Measurements from ENCODE around the gene PLD2.
"Not testable (repeated sequence)": the region's sequence is repeated elsewhere in the genome, so short reads cannot be mapped to it uniquely, and the experiment has no call there.

PLD2 gene

GRCh38 chr17:4858068-4858881 is 51.3 kb downstream of the PLD2 start:
- no peak for DNase-seq

GRCh38 chr17:4858882-4859260 is 51.9 kb downstream of the PLD2 start:
- DNase-seq, result no peak

- DNase-seq, result no peak
These were observed 53.1 kb downstream of the PLD2 start for GRCh38 chr17:4859816-4860625.

DNA sequence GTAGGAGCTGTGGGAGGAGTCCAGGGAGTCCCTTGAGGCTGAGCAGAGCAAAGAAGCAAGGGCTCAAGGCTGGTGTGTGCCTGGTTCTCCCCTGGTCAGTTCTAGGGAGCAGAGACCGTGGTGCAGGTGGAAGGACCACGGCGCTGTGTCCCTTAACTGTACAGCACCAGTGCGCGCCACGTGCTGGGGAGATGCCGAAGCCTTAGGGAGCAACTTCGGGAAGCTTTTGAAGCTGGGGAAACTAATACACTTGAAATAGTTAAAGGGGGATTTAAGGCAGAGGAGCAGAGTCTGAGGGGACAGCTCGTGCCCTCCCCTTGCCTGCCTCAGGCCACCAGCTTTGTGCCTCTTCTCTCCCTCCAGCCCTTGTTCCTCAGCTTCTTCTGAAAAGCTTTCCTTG is 53.7 kb downstream of the PLD2 start:
- DNase-seq, result no peak

DNA sequence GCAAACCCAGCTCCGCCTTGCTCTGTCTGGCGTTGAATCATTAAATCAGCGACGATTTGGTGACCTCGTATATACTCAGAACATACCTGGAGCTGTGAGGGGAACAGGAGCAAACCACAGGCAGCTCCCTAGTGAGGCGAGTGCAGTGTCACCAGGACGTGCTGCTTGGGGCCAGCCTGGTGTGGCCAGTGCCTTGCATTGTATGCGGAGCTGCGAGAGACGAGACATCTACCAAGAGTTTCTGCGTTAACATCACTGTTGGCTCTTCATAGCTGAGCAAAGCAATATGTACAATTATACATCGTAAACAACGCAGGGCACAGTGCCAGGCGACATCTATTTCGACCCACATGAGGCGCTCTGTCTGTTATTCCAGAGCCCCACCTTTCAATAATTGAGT is 54.1 kb downstream of the PLD2 start:
- no peak for DNase-seq

- no peak for DNase-seq
These were observed 55.8 kb downstream of the PLD2 start for GRCh38 chr17:4862720-4863119.

DNA sequence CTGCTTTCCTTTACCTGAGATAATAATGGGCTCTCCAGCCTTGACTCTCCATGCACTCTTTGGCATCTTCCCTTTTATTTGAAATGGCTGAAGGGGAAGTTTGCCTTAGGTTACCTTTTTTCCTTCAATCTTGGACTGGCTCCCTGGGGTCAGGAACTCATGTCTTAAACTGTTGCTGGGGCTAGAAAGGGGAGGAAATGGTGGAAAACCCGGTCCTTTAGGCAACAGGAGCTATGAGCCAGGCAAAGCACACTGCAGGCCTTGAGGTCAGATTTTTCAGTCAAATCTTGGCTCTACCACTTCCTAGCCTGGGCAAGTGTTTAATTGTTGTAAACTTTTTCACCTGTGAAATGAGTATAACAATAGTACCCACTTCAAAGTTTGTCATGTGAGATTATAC is 56.4 kb downstream of the PLD2 start:
- no peak for DNase-seq

DNA sequence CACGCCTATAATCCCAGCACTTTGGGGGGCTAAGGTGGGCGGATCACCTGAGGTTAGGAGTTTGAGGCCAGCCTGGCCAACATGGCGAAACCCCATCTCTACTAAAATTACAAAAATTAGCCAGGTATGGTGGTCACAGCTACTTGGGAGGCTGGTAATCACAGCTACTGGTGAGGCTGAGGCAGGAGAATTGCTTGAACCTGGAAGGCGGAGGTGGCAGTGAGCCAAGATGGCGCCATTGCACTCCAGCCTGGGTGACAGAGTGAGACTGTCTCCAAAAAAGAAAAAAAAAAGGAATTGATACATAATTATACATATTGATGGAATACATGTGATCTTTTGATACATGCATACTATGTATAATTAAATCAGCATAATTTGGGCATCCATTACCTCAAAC is 60.6 kb downstream of the PLD2 start:
- DNase-seq, result not testable (repeated sequence)

DNA sequence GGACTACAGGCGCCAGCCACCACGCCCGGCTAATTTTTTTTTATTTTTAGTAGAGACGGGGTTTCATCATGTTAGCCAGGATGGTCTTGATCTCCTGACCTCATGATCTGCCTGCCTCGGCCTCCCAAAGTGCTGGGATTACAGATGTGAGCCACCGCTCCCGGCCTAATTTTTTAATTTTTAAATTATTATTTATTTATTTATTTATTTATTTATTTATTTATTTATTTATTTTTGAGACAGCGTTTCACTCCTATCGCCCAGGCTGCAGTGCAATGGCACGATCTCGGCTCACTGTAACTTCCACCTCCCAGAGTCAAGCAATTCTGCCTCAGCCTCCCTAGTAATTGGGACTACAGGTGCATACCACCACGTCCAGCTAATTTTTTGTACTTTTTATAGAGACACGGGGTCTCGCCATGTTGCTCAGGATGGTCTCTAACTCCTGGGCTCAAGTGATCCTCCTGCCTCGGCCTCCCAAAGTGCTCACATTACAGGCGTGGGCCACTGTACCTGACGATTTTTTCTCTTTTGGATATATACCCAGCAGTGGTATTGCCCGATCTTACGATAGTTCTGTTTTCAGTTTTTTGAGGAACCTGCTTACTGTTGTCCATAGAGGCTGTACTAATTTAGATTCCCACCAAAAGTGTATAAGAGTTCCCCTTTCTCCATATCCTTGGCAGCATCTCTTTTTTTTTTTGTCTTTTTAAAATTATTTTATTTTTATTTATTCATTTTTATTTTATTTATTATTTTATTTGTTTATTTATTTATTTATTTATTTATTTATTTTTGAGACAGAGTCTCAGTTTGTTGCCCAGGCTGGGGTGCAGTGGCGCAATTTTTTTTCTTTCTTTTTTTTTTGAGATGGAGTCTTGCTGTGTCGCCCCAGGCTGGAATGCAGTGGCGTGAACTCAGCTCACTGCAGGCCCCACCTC is 62.4 kb downstream of the PLD2 start:
- not testable (repeated sequence) for DNase-seq

DNA sequence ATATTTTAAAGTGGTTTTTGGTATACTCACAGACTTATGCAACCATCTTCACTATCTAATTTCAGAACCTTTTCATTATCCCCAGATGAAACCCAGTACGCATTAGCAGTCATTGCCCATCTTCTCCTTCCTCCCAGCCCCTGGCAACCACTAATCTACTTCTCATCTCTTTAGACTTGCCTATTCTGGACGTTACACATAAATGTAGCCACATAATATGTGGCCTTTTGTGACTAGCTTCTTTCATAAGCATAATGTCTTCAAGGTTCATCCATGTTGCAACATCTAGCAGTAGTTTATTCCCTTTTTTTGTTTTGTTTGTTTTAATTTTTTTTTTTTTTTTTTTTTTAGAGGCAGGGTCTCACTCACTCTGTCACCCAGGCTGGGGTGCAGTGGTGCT is 63.9 kb downstream of the PLD2 start:
- DNase-seq, result no peak

DNA sequence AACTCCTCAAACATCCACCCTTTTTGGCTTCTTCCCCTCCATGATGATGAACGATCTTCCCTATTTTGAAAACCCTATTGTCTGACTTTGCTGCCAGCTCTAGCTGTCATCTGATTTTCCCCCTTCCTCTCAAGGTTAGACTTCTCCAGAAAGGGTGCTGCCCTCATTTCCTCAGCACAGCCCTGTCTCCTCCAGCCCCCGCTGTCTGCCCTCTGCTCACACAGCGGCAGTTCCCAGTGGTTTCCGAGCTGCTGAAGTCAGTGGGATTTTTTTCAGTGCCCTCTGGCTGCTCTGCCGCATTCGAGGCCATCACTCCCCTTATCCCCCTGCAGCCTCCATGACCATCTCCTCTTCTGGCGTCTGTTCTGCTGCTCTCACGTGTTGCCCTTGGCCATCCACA is 65.8 kb downstream of the PLD2 start:
- no peak for DNase-seq
